ENCODE results near the gene TMEM191C.
"Not testable (repeated sequence)": the region's sequence is repeated elsewhere in the genome, so short reads cannot be mapped to it uniquely, and the experiment has no call there.

TMEM191C gene

GRCh38 chr22:21487723-21488122 lies 20.5 kb downstream of the TMEM191C start:
- not testable (repeated sequence) for DNase-seq

GRCh38 chr22:21489149-21489680 lies 22.0 kb downstream of the TMEM191C start:
- DNase-seq, result not testable (repeated sequence)

GRCh38 chr22:21490556-21490955 lies 23.4 kb downstream of the TMEM191C start:
- DNase-seq, result not testable (repeated sequence)

- not testable (repeated sequence) for DNase-seq
Observed at GRCh38 chr22:21492271-21492670, 25.1 kb downstream of the TMEM191C start.

- DNase-seq, result not testable (repeated sequence)
Observed at GRCh38 chr22:21493789-21494782, 26.9 kb downstream of the TMEM191C start.

- not testable (repeated sequence) for DNase-seq
Observed at GRCh38 chr22:21497984-21498383, 30.8 kb downstream of the TMEM191C start.

GRCh38 chr22:21498489-21498888 lies 31.3 kb downstream of the TMEM191C start:
- not testable (repeated sequence) for DNase-seq

- DNase-seq, result not testable (repeated sequence)
Observed at GRCh38 chr22:21499623-21500506, 32.7 kb downstream of the TMEM191C start.

- DNase-seq, result not testable (repeated sequence)
Observed at GRCh38 chr22:21510397-21510796, 43.2 kb downstream of the TMEM191C start.

GRCh38 chr22:21512022-21512421 lies 44.8 kb downstream of the TMEM191C start:
- DNase-seq, result not testable (repeated sequence)

GRCh38 chr22:21514117-21514516 lies 46.9 kb downstream of the TMEM191C start:
- DNase-seq, result not testable (repeated sequence)

GRCh38 chr22:21515234-21515633 lies 48.0 kb downstream of the TMEM191C start:
- DNase-seq, result not testable (repeated sequence)

- DNase-seq, result not testable (repeated sequence)
Observed at GRCh38 chr22:21516522-21516921, 49.3 kb downstream of the TMEM191C start.

GRCh38 chr22:21516970-21517764 lies 50.0 kb downstream of the TMEM191C start:
- DNase-seq, result not testable (repeated sequence)

Measured in hippocampal formation (tissue), 2 donors.